Measurements from ENCODE around the gene EMILIN2. TPM values are rescaled to one million over a fixed set of nuclear protein-coding genes. Genes with fewer than 3 reads are reported as not detected.

The EMILIN2 gene
- total RNA-seq, 1 experiment from 2014 or later = 11.7 TPM

DNA sequence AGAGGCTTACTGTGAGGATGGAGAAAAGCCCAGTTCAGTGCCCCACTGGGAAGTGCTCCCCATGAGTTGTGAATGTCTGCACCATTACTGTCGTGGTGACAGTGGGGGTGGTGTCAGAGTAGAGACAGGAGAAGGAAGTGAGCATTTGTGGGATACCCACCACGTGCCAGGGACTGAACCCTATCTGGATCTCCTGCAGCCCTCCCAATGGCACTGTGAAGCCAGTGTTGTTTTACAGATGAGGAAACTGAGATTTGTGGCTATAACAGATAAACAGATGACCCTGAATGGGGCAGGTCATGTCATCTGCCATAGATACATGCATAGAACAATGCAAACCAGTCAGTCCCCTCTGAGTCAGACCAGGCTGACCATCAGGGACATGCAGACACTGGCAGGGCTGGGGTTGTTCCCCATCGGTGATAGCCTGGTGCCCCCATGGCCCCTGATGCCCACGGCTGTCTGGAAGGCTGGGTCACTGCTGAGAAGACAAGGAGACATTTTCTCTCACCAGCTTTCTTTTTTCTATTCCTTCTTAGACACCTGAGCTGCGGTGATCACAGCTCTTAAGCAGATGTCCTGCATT lies 60.8 kb downstream of the EMILIN2 start:
- POLR2A ChIA-PET = interaction anchor here (1.5 kb wide), 1 partner anchor 8 kb away, joined by 3 read pairs; no protein-coding TSS in a partner anchor
- DNase-seq (ENCODE audit: low spot score) (no peak), ATAC-seq (no peak)
- H3K9me3 Mint-ChIP-seq = no peaks in the 10 kb centered on the region
- peaks cover 33% of the 10 kb centered on the region for H3K36me3 Mint-ChIP-seq
- peak overlapping the region; percentile 76 for H3K4me3 Mint-ChIP-seq
- TF ChIP-seq JUN (CRISPR knock-in tag; IDR thresholded peaks at IDR 0.05) (no peak), FOXP1 (CRISPR knock-in tag; IDR thresholded peaks at IDR 0.05; ENCODE audit: borderline replicate concordance) (no peak), SMAD3 (CRISPR knock-in tag; IDR thresholded peaks at IDR 0.05; ENCODE audit: borderline replicate concordance) (no peak), ZNF416 (CRISPR knock-in tag; IDR thresholded peaks at IDR 0.05) (no peak), RELA (CRISPR knock-in tag; IDR thresholded peaks at IDR 0.05; ENCODE audit: borderline replicate concordance) (no peak), CREB1 (CRISPR knock-in tag; IDR thresholded peaks at IDR 0.05) (no peak), FOXK1 (CRISPR knock-in tag; IDR thresholded peaks at IDR 0.05) (no peak), GABPB1 (CRISPR knock-in tag; IDR thresholded peaks at IDR 0.05) (no peak), JAZF1 (CRISPR knock-in tag; IDR thresholded peaks at IDR 0.05) (no peak), ESRRA (CRISPR knock-in tag; IDR thresholded peaks at IDR 0.05; ENCODE audit: borderline replicate concordance) (no peak), ZBTB21 (CRISPR knock-in tag; IDR thresholded peaks at IDR 0.05; ENCODE audit: borderline replicate concordance) (no peak), ATF1 (CRISPR knock-in tag; IDR thresholded peaks at IDR 0.05) (no peak), OVOL2 (CRISPR knock-in tag; IDR thresholded peaks at IDR 0.05; ENCODE audit: borderline replicate concordance) (no peak)
- TF ChIP-seq, protein P1, sequence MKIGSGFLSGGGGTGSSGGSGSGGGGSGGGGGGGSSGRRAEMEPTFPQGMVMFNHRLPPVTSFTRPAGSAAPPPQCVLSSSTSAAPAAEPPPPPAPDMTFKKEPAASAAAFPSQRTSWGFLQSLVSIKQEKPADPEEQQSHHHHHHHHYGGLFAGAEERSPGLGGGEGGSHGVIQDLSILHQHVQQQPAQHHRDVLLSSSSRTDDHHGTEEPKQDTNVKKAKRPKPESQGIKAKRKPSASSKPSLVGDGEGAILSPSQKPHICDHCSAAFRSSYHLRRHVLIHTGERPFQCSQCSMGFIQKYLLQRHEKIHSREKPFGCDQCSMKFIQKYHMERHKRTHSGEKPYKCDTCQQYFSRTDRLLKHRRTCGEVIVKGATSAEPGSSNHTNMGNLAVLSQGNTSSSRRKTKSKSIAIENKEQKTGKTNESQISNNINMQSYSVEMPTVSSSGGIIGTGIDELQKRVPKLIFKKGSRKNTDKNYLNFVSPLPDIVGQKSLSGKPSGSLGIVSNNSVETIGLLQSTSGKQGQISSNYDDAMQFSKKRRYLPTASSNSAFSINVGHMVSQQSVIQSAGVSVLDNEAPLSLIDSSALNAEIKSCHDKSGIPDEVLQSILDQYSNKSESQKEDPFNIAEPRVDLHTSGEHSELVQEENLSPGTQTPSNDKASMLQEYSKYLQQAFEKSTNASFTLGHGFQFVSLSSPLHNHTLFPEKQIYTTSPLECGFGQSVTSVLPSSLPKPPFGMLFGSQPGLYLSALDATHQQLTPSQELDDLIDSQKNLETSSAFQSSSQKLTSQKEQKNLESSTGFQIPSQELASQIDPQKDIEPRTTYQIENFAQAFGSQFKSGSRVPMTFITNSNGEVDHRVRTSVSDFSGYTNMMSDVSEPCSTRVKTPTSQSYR (CRISPR knock-in tag; IDR thresholded peaks at IDR 0.05) = no peak
- TF ChIP-seq, protein P2, sequence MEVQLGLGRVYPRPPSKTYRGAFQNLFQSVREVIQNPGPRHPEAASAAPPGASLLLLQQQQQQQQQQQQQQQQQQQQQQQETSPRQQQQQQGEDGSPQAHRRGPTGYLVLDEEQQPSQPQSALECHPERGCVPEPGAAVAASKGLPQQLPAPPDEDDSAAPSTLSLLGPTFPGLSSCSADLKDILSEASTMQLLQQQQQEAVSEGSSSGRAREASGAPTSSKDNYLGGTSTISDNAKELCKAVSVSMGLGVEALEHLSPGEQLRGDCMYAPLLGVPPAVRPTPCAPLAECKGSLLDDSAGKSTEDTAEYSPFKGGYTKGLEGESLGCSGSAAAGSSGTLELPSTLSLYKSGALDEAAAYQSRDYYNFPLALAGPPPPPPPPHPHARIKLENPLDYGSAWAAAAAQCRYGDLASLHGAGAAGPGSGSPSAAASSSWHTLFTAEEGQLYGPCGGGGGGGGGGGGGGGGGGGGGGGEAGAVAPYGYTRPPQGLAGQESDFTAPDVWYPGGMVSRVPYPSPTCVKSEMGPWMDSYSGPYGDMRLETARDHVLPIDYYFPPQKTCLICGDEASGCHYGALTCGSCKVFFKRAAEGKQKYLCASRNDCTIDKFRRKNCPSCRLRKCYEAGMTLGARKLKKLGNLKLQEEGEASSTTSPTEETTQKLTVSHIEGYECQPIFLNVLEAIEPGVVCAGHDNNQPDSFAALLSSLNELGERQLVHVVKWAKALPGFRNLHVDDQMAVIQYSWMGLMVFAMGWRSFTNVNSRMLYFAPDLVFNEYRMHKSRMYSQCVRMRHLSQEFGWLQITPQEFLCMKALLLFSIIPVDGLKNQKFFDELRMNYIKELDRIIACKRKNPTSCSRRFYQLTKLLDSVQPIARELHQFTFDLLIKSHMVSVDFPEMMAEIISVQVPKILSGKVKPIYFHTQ (CRISPR knock-in tag; IDR thresholded peaks at IDR 0.05) = no peak
- TF ChIP-seq, protein P3, sequence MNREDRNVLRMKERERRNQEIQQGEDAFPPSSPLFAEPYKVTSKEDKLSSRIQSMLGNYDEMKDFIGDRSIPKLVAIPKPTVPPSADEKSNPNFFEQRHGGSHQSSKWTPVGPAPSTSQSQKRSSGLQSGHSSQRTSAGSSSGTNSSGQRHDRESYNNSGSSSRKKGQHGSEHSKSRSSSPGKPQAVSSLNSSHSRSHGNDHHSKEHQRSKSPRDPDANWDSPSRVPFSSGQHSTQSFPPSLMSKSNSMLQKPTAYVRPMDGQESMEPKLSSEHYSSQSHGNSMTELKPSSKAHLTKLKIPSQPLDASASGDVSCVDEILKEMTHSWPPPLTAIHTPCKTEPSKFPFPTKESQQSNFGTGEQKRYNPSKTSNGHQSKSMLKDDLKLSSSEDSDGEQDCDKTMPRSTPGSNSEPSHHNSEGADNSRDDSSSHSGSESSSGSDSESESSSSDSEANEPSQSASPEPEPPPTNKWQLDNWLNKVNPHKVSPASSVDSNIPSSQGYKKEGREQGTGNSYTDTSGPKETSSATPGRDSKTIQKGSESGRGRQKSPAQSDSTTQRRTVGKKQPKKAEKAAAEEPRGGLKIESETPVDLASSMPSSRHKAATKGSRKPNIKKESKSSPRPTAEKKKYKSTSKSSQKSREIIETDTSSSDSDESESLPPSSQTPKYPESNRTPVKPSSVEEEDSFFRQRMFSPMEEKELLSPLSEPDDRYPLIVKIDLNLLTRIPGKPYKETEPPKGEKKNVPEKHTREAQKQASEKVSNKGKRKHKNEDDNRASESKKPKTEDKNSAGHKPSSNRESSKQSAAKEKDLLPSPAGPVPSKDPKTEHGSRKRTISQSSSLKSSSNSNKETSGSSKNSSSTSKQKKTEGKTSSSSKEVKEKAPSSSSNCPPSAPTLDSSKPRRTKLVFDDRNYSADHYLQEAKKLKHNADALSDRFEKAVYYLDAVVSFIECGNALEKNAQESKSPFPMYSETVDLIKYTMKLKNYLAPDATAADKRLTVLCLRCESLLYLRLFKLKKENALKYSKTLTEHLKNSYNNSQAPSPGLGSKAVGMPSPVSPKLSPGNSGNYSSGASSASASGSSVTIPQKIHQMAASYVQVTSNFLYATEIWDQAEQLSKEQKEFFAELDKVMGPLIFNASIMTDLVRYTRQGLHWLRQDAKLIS (CRISPR knock-in tag; IDR thresholded peaks at IDR 0.05; ENCODE audit: borderline replicate concordance) = no peak
- TF ChIP-seq, protein P4, sequence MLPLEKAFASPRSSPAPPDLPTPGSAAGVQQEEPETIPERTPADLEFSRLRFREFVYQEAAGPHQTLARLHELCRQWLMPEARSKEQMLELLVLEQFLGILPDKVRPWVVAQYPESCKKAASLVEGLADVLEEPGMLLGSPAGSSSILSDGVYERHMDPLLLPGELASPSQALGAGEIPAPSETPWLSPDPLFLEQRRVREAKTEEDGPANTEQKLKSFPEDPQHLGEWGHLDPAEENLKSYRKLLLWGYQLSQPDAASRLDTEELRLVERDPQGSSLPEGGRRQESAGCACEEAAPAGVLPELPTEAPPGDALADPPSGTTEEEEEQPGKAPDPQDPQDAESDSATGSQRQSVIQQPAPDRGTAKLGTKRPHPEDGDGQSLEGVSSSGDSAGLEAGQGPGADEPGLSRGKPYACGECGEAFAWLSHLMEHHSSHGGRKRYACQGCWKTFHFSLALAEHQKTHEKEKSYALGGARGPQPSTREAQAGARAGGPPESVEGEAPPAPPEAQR (CRISPR knock-in tag; IDR thresholded peaks at IDR 0.05) = no peak
- TF ChIP-seq, protein P5, sequence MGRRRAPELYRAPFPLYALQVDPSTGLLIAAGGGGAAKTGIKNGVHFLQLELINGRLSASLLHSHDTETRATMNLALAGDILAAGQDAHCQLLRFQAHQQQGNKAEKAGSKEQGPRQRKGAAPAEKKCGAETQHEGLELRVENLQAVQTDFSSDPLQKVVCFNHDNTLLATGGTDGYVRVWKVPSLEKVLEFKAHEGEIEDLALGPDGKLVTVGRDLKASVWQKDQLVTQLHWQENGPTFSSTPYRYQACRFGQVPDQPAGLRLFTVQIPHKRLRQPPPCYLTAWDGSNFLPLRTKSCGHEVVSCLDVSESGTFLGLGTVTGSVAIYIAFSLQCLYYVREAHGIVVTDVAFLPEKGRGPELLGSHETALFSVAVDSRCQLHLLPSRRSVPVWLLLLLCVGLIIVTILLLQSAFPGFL (CRISPR knock-in tag; IDR thresholded peaks at IDR 0.05; ENCODE audit: borderline replicate concordance) = no peak
- CTCF ChIA-PET = interaction anchor here (1.1 to 1.3 kb wide), 2 partner anchors 9 to 11 kb away, joined by 3 to 4 read pairs; no protein-coding TSS in a partner anchor
- peaks cover 7% of the 10 kb centered on the region for H3K27me3 Mint-ChIP-seq (ENCODE audit: low read depth)
- peaks cover 8% of the 10 kb centered on the region for H3K4me1 Mint-ChIP-seq
- H3K27ac Mint-ChIP-seq = no peak overlapping the region

Measured in WTC11 (cell line).